T-helper 1 cell treated with Interleukin-12 subunit alpha and Interleukin-12 subunit beta and Interleukin-4 antibody, amounts not matched to agents 30 μg/mL and 1 μg/mL, for 36 hours (primary cell): ENCODE data around the gene ATXN7L2.

ENCODE experiments used
- H3K27ac Mint-ChIP-seq: one replicate; pipeline ENCODE4 v1.8.0; 2021; ENCODE audit warnings: mild to moderate bottlenecking, mixed read lengths
- H3K27me3 Mint-ChIP-seq: one replicate; pipeline ENCODE4 v1.8.0; 2021; ENCODE audit warnings: low read depth, mixed read lengths
- H3K36me3 Mint-ChIP-seq: one replicate; pipeline ENCODE4 v1.8.0; 2021; ENCODE audit warnings: low read depth, mixed read lengths
- H3K4me1 Mint-ChIP-seq: one replicate; pipeline ENCODE4 v1.8.0; 2021; ENCODE audit warnings: low read depth, mixed read lengths
- H3K4me3 Mint-ChIP-seq: one replicate; pipeline ENCODE4 v1.8.0; 2021; ENCODE audit warnings: mild to moderate bottlenecking, moderate library complexity, mixed read lengths
- H3K9me3 Mint-ChIP-seq: one replicate; pipeline ENCODE4 v1.8.0; 2021; ENCODE audit warnings: mixed read lengths

The ATXN7L2 gene

DNA sequence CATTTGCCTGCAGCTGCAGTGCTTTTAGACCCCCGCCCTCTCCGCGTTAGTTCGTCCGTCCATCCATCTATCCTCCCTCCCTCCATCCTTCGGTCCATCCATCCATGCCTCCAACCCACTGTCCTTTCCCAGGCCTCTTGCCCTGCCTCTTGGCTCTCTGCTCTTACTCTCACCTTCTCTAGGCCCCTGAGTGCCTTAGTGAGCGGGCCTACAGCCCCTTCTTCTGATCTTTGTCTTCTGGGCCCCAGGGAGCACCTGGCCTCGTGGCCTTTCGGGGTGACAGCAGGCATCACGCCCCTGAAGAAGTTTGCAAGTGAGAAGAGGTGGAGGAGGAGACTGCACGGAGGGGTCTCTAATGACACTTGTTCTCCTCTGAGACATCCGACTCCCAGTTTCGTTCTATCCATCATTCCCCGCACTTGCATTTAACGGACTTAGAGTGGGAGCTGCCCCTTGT is 842 bp downstream of the ATXN7L2 start:
- Mint-ChIP-seq H3K36me3 (peaks cover 14% of the 10 kb centered on the region), H3K4me3 (peak overlapping the region; percentile 90), H3K27me3 (peaks cover 24% of the 10 kb centered on the region), H3K9me3 (no peaks in the 10 kb centered on the region), H3K4me1 (peaks cover 35% of the 10 kb centered on the region), H3K27ac (peak overlapping the region; percentile 90)

DNA sequence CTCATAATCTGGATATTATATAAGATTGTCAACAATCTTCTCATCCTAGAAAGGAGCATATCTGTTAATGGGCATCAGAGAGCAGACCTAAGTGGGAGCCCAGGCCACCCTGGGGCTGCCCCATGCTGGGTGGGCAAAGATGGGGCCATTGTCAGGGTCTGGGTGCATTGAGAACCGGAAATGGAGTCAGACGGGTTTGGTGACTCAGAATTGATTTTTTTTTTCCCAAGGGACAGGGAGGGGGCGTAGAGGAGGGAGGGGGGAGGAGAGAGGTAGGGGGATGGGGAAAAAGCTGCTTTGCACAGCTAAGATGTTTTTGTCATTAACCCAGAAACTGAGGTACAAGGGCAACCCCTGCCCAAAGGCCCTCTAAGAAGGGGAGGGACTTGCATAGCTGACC is 1.3 kb downstream of the ATXN7L2 start:
- Mint-ChIP-seq H3K9me3 (no peaks in the 10 kb centered on the region), H3K36me3 (peaks cover 14% of the 10 kb centered on the region), H3K27ac (peak overlapping the region; percentile 90), H3K4me3 (peak overlapping the region; percentile 90), H3K27me3 (peaks cover 19% of the 10 kb centered on the region), H3K4me1 (peaks cover 34% of the 10 kb centered on the region)

DNA sequence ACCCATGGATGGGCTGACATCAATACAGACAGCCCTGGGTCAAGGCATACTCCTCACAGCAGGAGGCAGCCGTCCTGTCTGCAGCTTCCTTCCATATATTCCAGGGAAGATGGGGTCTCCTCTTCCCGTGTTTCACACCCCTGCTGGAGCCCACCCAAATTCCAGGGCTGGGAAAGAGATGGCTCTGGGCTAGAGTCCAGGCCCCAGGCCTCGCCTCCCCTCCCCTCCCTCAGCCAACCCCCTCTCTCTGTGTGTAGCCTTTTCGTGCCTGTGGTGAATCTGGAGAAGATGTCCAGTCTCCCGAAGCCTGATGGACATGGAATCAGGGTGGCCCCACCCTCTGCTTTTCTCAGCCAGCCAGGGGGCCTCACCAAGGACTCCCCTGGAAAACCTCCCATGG is 3.6 kb downstream of the ATXN7L2 start:
- no peak overlapping the region for H3K27ac Mint-ChIP-seq
- H3K4me1 Mint-ChIP-seq = peaks cover 32% of the 10 kb centered on the region
- H3K9me3 Mint-ChIP-seq = no peaks in the 10 kb centered on the region
- H3K36me3 Mint-ChIP-seq = peaks cover 15% of the 10 kb centered on the region
- peaks cover 1% of the 10 kb centered on the region for H3K27me3 Mint-ChIP-seq
- H3K4me3 Mint-ChIP-seq = no peak overlapping the region

DNA sequence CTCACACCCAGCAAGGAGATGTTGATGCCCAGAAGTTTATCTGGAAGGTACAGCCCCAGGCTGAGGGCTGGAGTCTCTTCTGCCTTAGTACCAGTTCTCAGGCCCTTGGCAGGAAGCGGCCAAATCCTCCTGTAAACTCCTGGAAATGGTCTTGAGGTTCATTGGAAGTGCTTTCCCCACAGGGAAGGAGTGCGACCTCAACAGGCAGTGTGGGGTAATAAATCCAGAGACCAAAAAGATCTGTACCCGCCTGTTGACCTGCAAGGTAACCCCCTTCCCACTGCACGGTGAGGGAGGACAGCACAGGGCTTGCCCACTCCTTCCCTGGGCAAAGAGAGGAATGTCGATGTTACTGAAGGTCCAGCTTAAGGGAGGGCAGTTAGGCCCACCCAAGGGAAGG is 4.5 kb downstream of the ATXN7L2 start:
- H3K36me3 Mint-ChIP-seq = peaks cover 15% of the 10 kb centered on the region
- peaks cover 29% of the 10 kb centered on the region for H3K4me1 Mint-ChIP-seq
- no peak overlapping the region for H3K4me3 Mint-ChIP-seq
- H3K9me3 Mint-ChIP-seq = no peaks in the 10 kb centered on the region
- no peaks in the 10 kb centered on the region for H3K27me3 Mint-ChIP-seq
- H3K27ac Mint-ChIP-seq = no peak overlapping the region

DNA sequence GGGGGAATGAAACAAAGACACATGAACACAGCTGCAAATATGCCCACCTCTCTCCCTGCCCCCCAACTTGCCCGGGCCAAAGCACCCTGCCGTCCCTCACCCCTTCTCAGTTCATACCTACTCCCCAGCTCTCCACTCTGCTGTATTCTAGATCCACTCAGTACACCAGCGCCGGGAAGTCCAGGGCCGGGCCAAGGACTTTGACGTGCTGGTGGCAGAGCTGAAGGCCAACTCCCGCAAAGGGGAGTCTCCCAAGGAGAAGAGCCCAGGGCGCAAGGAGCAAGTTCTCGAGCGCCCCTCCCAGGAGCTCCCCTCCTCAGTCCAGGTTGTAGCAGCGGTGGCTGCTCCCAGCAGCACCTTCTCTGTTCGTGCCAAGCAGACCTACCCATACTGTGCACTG is 5.0 kb downstream of the ATXN7L2 start:
- no peak overlapping the region for H3K27ac Mint-ChIP-seq
- H3K9me3 Mint-ChIP-seq = no peaks in the 10 kb centered on the region
- H3K4me3 Mint-ChIP-seq = no peak overlapping the region
- no peaks in the 10 kb centered on the region for H3K27me3 Mint-ChIP-seq
- peaks cover 25% of the 10 kb centered on the region for H3K4me1 Mint-ChIP-seq
- peaks cover 15% of the 10 kb centered on the region for H3K36me3 Mint-ChIP-seq

DNA sequence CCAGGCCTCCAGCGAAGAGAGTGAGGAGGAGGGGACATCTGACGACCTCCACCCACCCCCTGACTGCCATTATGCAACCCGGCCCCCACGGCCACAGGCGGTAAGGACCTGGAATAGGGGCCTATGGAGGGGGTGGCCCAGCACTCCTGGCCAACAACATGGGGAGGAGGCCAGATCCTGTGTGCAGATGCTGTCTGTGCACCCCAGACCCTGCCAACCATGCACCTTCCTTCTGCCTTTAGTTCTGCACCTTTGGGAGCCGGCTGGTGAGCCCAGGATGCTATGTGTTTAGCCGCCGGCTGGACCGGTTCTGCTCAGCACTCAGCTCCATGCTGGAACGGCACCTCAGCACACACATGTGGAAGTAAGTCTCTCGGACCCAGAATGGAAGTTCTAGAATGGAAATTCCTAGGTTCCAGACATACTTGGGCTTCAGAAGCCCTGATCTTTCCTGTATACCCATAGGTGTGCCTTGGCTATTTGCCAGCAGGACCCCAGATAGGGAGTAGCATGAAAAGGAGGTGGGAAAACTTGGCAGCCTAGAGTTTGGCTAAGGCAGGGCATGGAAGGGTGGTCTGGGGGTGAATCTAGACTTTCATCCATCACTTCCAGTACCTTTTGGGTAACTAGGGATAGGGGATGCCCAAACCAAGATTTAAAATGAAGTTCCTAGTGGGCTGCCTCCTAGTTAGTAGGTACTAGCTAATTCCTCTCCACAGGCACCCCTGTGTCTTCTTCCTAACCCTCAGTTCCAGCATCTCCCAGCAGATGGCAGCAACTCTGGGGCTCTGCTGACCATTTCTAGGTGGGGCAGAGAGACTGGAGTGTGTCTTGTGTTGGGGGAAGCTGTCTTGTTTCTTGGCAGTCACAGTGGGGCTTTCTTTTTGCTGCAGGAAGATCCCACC is 6.6 kb downstream of the ATXN7L2 start:
- Mint-ChIP-seq H3K9me3 (no peaks in the 10 kb centered on the region), H3K4me3 (no peak overlapping the region), H3K27me3 (no peaks in the 10 kb centered on the region), H3K4me1 (peaks cover 21% of the 10 kb centered on the region), H3K27ac (no peak overlapping the region), H3K36me3 (peaks cover 15% of the 10 kb centered on the region)

DNA sequence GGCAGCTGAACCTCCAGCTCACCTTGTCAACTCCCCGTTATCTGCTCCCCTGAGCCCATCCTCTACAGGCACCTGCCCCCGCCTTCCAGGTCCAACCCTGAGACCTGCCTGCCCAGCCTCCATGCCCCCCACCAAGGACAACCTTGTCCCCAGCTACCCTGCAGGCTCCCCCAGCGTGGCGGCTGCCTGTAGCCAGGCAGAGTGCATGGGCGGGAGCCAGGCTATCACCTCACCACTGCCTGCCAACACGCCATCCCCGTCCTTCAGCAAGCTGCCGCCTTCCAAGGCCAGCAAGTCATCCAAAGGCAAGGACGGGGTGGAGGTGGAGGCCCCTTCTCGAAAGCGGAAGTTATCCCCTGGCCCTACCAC is 7.2 kb downstream of the ATXN7L2 start:
- peaks cover 19% of the 10 kb centered on the region for H3K36me3 Mint-ChIP-seq
- H3K4me1 Mint-ChIP-seq = peaks cover 23% of the 10 kb centered on the region
- no peak overlapping the region for H3K27ac Mint-ChIP-seq
- no peaks in the 10 kb centered on the region for H3K27me3 Mint-ChIP-seq
- no peaks in the 10 kb centered on the region for H3K9me3 Mint-ChIP-seq
- no peak overlapping the region for H3K4me3 Mint-ChIP-seq

DNA sequence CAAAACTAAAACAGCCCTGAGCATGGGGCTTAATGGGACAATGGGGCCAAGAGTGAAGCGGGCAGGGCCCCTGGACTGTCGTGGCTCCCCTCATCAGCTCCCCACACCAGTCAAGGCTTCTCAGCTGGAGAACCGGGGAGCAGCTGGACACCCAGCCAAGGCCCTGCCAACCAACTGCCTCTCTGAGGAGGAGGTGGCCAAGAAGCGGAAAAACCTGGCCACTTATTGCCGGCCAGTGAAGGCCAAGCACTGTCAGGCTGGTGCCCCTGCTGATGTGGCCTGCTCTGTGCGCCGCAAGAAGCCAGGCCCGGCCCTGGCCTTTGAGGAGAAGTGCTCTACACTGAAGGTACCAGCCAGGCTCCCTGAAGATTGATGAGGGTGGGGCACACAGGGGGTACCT is 7.7 kb downstream of the ATXN7L2 start:
- no peaks in the 10 kb centered on the region for H3K9me3 Mint-ChIP-seq
- H3K4me1 Mint-ChIP-seq = peaks cover 27% of the 10 kb centered on the region
- H3K36me3 Mint-ChIP-seq = peaks cover 23% of the 10 kb centered on the region

DNA sequence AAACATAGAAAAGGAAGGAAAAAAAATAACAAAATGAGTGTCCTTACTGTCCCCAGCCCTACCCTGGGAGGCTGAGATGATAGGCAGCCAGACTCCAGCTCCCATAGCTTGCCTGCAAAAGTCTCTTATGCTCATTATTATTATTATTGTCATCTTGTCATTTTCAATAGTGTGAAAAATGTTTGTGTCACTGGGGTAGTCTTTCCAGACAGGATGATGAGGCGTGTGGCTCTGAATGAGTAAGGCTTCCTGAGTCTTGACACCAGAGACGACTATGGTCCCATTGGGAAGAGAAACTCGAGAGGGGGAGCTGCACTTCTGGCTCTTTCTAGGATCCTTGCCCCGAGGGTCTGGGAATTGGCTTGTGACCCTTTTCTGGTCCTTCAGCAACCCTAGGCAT is 9.1 kb downstream of the ATXN7L2 start:
- peaks cover 28% of the 10 kb centered on the region for H3K4me1 Mint-ChIP-seq
- no peaks in the 10 kb centered on the region for H3K27me3 Mint-ChIP-seq
- peak overlapping the region; percentile 17 for H3K4me3 Mint-ChIP-seq
- no peaks in the 10 kb centered on the region for H3K9me3 Mint-ChIP-seq
- H3K36me3 Mint-ChIP-seq = peaks cover 29% of the 10 kb centered on the region
- no peak overlapping the region for H3K27ac Mint-ChIP-seq

More for the DNA sequence above, 7.7 kb downstream of the ATXN7L2 start:
- Mint-ChIP-seq H3K27me3 (no peaks in the 10 kb centered on the region), H3K27ac (no peak overlapping the region), H3K4me3 (no peak overlapping the region)

DNA sequence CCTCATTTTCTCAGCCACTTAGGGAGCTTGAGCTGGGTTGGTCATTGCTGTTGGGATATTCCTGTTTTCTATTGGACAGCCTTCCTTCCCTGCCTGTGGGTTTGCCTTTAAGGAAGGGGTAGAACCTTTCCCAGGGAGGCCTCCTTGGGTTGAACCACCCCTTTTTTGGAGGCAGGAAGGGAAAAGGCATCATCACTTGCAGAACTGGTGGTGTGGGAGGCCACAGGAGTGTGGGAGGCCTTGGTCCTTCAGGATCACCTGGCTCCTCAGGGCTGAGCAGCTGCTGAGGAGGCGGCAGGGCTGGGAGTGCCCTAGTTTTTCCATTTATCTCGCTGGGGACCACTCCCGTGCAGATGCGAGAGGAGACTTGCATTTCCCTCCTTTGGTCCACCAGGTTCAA is 9.5 kb downstream of the ATXN7L2 start:
- H3K27ac Mint-ChIP-seq = no peak overlapping the region
- no peaks in the 10 kb centered on the region for H3K9me3 Mint-ChIP-seq
- peak overlapping the region; percentile 25 for H3K4me3 Mint-ChIP-seq
- peaks cover 29% of the 10 kb centered on the region for H3K4me1 Mint-ChIP-seq
- no peaks in the 10 kb centered on the region for H3K27me3 Mint-ChIP-seq
- peaks cover 25% of the 10 kb centered on the region for H3K36me3 Mint-ChIP-seq

DNA sequence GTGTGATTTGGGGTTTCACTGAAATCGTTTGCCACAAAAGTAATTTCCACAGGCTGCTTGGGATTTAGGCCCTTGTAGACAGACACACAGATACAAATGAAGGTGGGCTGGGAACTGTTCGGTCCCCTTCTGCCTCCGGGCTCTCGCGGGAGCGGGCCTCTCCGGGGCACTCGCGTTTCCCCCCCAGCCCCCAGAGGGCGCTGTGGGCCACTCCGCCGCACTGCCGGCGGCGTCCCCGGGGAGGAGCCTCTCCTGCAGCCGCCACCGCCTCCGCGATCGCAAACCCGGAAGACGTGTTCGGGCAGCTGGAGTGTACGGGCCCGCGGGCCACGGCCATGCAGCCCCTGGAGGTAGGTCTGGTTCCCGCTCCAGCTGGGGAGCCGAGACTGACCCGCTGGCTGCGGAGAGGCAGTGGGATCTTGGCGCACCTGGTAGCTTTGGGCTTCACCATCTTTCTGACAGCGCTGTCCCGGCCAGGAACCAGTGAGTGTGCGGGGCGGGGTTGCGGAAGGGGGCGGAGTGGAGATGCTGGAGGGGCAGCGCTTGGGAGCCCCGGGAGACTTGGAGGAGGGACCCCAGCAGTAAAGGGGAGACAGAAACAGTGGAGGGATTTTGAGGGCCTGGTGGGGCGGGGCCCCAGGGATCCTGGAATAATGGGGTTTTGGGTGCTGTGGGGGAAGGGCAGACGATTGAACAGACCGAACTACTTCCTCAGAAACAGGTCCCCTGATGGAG is 10.3 kb downstream of the ATXN7L2 start, which contains the start of gene CYB561D1:
CYB561D1 (plus strand) TSS at position 290 of the 735 bp plus-strand sequence; CDS start at position 336, 46 bp downstream.
- peaks cover 27% of the 10 kb centered on the region for H3K36me3 Mint-ChIP-seq
- peaks cover 33% of the 10 kb centered on the region for H3K4me1 Mint-ChIP-seq

DNA sequence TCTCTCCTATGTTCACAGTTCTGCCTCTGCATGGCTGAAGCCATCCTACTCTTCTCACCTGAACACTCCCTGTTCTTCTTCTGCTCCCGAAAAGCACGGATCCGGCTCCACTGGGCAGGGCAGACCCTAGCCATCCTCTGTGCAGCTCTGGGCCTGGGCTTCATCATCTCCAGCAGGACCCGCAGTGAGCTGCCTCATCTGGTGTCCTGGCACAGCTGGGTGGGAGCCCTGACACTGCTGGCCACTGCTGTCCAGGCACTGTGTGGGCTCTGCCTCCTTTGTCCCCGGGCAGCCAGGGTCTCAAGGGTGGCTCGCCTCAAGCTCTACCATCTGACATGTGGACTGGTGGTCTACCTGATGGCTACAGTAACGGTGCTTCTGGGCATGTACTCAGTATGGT is 12.0 kb downstream of the ATXN7L2 start:
- Mint-ChIP-seq H3K4me3 (peak overlapping the region; percentile 33), H3K36me3 (peaks cover 27% of the 10 kb centered on the region), H3K27me3 (no peaks in the 10 kb centered on the region), H3K4me1 (peaks cover 42% of the 10 kb centered on the region), H3K27ac (no peak overlapping the region), H3K9me3 (no peaks in the 10 kb centered on the region)

More for the DNA sequence above, 10.3 kb downstream of the ATXN7L2 start, which contains the start of gene CYB561D1:
- peak within 1 kb of the TSS; percentile 96 for H3K4me3 Mint-ChIP-seq
- H3K27ac Mint-ChIP-seq = peak within 1 kb of the TSS; percentile 88
- H3K9me3 Mint-ChIP-seq = no peaks in the 10 kb centered on the region
- H3K27me3 Mint-ChIP-seq = no peaks in the 10 kb centered on the region

DNA sequence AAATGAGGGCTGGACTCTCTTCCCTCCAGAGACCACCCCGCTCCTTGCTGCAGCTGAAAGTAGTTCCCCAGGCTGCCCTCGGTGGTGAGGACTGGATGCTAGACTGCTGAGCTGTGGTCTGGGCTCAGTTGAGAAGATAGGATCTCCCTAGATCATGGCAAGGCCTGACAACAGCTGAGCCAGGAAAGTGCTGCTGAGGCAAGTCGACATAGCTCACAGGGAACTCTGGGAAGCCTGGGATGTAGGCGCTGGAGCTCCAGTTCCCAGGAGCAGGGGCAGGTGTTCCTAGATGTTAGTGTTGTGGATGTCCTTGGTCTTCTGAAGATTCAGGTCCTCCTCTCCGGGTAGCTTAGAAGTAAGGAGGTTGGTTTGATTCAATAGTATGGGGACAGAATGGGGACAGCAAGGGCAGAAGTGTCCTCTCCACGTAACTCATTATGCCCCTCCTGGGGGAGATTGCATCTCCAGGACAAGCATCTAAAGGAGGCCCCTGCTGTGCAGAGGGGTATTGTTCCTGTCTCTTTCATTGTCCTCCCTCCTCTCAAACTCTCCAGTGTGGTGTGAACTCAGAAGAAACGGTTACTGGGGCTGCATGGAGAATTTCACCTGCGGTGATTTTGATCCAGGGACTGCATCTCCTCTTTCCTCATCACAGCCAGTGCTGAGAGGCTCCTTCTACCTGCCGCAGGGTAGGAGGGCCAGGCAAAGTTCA is 13.9 kb downstream of the ATXN7L2 start:
- Mint-ChIP-seq H3K9me3 (no peaks in the 10 kb centered on the region), H3K36me3 (peaks cover 32% of the 10 kb centered on the region), H3K4me3 (no peak overlapping the region), H3K27ac (no peak overlapping the region), H3K27me3 (no peaks in the 10 kb centered on the region), H3K4me1 (peaks cover 54% of the 10 kb centered on the region)

DNA sequence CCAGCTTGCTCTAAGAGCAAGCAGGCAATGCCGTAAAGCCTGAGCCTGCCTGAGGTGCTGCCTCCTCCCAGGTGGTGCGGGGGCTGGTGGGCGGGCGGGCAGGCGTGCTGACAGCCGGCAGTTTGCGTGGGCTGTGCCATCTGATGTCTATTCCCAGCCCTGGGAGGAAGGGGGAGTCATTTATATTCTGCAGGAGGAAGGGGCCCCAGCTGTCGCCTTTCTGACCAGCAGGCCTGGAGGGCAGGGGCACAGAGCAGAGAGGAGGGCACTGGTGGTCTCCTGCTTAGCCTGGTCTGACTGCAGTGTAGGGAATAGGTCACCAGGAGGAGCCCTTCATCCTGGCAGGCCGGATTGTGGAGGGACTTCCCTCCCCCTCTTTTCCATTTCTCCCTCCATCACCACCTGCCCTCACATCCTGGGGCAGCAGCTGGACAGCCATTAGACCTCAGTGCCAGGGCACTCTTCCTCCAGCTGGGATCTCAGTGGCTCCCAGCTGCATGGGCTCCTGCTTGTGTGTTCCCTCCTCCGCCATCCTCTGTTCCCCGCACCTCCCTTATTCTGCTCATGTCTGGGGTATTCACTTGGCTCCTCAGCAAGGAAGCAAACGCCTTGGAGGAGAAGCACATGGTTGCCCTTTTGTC is 14.6 kb downstream of the ATXN7L2 start:
- Mint-ChIP-seq H3K9me3 (no peaks in the 10 kb centered on the region), H3K27ac (no peak overlapping the region), H3K27me3 (no peaks in the 10 kb centered on the region), H3K36me3 (peaks cover 37% of the 10 kb centered on the region), H3K4me3 (no peak overlapping the region), H3K4me1 (peaks cover 58% of the 10 kb centered on the region)
